GM12801 (cell line): ENCODE measurements around the gene ATP10A.

ENCODE experiments used
- CTCF ChIP-seq: IDR thresholded peaks from one replicate; pipeline ENCODE4 v1.5.1; 2011; ENCODE audit warnings: control low read depth; ENCODE audit not compliant: insufficient read length; ENCODE audit errors: extremely low read depth

Gene ATP10A

GRCh38 chr15:25802285-25802830 is 60.8 kb downstream of the ATP10A start:
- TF ChIP-seq CTCF, result no peak

GRCh38 chr15:25801586-25802284 is 61.4 kb downstream of the ATP10A start:
- TF ChIP-seq CTCF, result no peak

GRCh38 chr15:25800761-25801515 is 62.2 kb downstream of the ATP10A start:
- no peak for TF ChIP-seq CTCF

- TF ChIP-seq CTCF, result no peak
These were observed 63.0 kb downstream of the ATP10A start for GRCh38 chr15:25799906-25800700.

GRCh38 chr15:25797936-25798901 is 64.9 kb downstream of the ATP10A start:
- TF ChIP-seq CTCF, result no peak

GRCh38 chr15:25797511-25797935 is 65.6 kb downstream of the ATP10A start:
- TF ChIP-seq CTCF, result no peak
